DMS79 treated with DMSO at 0.1 percent for 48 hours (cell line): ENCODE measurements around the gene PAPOLG.
"Not testable (repeated sequence)": the region's sequence is repeated elsewhere in the genome, so short reads cannot be mapped to it uniquely, and the experiment has no call there.

Experiments
- DNase-seq: peaks from one replicate; lab custom pipeline; 2025; lab: John Stamatoyannopoulos, UW

Gene PAPOLG

GRCh38 chr2:60775048-60775639 lies 19.1 kb downstream of the PAPOLG start:
- peak; percentile 38 for DNase-seq

GRCh38 chr2:60778352-60778751 lies 22.3 kb downstream of the PAPOLG start:
- DNase-seq = no peak

GRCh38 chr2:60779426-60779825 lies 23.4 kb downstream of the PAPOLG start:
- no peak for DNase-seq

GRCh38 chr2:60780721-60781120 lies 24.7 kb downstream of the PAPOLG start:
- DNase-seq = no peak

- no peak for DNase-seq
These were observed 37.1 kb downstream of the PAPOLG start for GRCh38 chr2:60793169-60793568.

GRCh38 chr2:60794271-60794863 lies 38.3 kb downstream of the PAPOLG start:
- DNase-seq = no peak

- DNase-seq = no peak
These were observed 40.8 kb downstream of the PAPOLG start for GRCh38 chr2:60796573-60797509.

- no peak for DNase-seq
These were observed 48.4 kb downstream of the PAPOLG start for GRCh38 chr2:60804473-60804872.

GRCh38 chr2:60806595-60806987 lies 50.5 kb downstream of the PAPOLG start:
- DNase-seq = no peak

GRCh38 chr2:60806988-60807681 lies 51.1 kb downstream of the PAPOLG start:
- DNase-seq = no peak

- DNase-seq = no peak
These were observed 52.3 kb downstream of the PAPOLG start for GRCh38 chr2:60808330-60808801.

GRCh38 chr2:60811491-60812375 lies 55.7 kb downstream of the PAPOLG start:
- DNase-seq = no peak

GRCh38 chr2:60817191-60817590 lies 61.1 kb downstream of the PAPOLG start:
- DNase-seq = not testable (repeated sequence)

- no peak for DNase-seq
These were observed 62.2 kb downstream of the PAPOLG start for GRCh38 chr2:60818272-60818671.

GRCh38 chr2:60819155-60819862 lies 63.2 kb downstream of the PAPOLG start:
- DNase-seq = no peak

- DNase-seq = no peak
These were observed 63.9 kb downstream of the PAPOLG start for GRCh38 chr2:60819936-60820335.

- no peak for DNase-seq
These were observed 64.5 kb downstream of the PAPOLG start for GRCh38 chr2:60820416-60821132.

- DNase-seq = no peak
These were observed 65.0 kb downstream of the PAPOLG start for GRCh38 chr2:60821133-60821469.

- no peak for DNase-seq
These were observed 65.7 kb downstream of the PAPOLG start for GRCh38 chr2:60821587-60822302.
